ENCODE results near the gene TRIM39. TPM values are rescaled to one million over a fixed set of nuclear protein-coding genes. Genes with fewer than 3 reads are reported as not detected.

The TRIM39 gene
- total and polyA plus RNA-seq, 2 of the 4 experiments (the other 2 are of a cell fraction), result 7.5 to 10.0 TPM

- H4K5ac ChIP-seq (ENCODE audit: low read depth, low read length), result no peak overlapping the region
- in situ Hi-C loops (cut with MboI; ENCODE audit: low sequenced_read_pairs), result no loop called here
- H2BK120ac ChIP-seq (ENCODE audit: low read depth, low read length), result no peak overlapping the region
- dilution Hi-C loops (cut with HindIII; ENCODE audit: low sequenced_read_pairs, unreplicated experiment), result no loop called here
- no peak for TF ChIP-seq MAFK (IDR thresholded peaks at IDR 0.05; ENCODE audit: low read depth, low read length)
- TF ChIP-seq RAD21 (IDR thresholded peaks at IDR 0.05; ENCODE audit: low read length), result no peak
- TF ChIP-seq USF2 (IDR thresholded peaks at IDR 0.05; ENCODE audit: low read depth, low read length), result no peak
- TF ChIP-seq RCOR1 (IDR thresholded peaks at IDR 0.05; ENCODE audit: insufficient replicate concordance, low read length), result no peak
- TF ChIP-seq RFX5 (IDR thresholded peaks at IDR 0.05; ENCODE audit: low read depth, low read length), result no peak
- TF ChIP-seq NFE2L2 (IDR thresholded peaks at IDR 0.05; ENCODE audit: low read depth, low read length), result no peak
- no peak for TF ChIP-seq MXI1 (IDR thresholded peaks at IDR 0.05; ENCODE audit: borderline replicate concordance, low read depth, low read length)
- TF ChIP-seq FOS (IDR thresholded peaks at IDR 0.05; ENCODE audit: low read depth, low read length), result no peak
- TF ChIP-seq CEBPB (IDR thresholded peaks at IDR 0.05; ENCODE audit: low read depth, low read length), result no peak
- no peak for TF ChIP-seq SMC3 (IDR thresholded peaks at IDR 0.05; ENCODE audit: low read depth, low read length)
- TF ChIP-seq CTCF (conservative IDR thresholded peaks at IDR 0.05; ENCODE audit: low read depth, low read length), result no peak
- no peak for TF ChIP-seq MAZ (IDR thresholded peaks at IDR 0.05; ENCODE audit: borderline replicate concordance, low read depth, low read length)
- no peak for TF ChIP-seq ELK1 (IDR thresholded peaks at IDR 0.05; ENCODE audit: borderline replicate concordance, low read depth, low read length)
- TF ChIP-seq CHD1 (IDR thresholded peaks at IDR 0.05; ENCODE audit: low read depth, low read length), result no peak
- TF ChIP-seq POLR2A (IDR thresholded peaks at IDR 0.05; ENCODE audit: low read depth, low read length), result no peak
- no peak for TF ChIP-seq BHLHE40 (IDR thresholded peaks at IDR 0.05; ENCODE audit: low read depth, low read length)
- no peak overlapping the region for H2BK20ac ChIP-seq (ENCODE audit: low read depth, low read length)
- no peak overlapping the region for H3K27ac ChIP-seq (ENCODE audit: insufficient read depth, low read length)
- H2AFZ ChIP-seq (replicated peaks; ENCODE audit: low read length, poor library complexity), result no peak overlapping the region
- H3K79me1 ChIP-seq (ENCODE audit: low read depth in 1 of 2, low read length in 2 of 2), result peaks cover 8 to 10% of the 10 kb centered on the region in 2 experiments; a peak in 3 of 4 replicates
- no peak overlapping the region for H3K14ac ChIP-seq (replicated peaks; ENCODE audit: low read depth, low read length)
- H2BK15ac ChIP-seq (ENCODE audit: low read depth, low read length), result no peak overlapping the region
- DNase-seq (no peak), ATAC-seq (ENCODE audit: low read depth) (no peak)
- H4K20me1 ChIP-seq (ENCODE audit: insufficient read depth, low read length), result no peaks in the 10 kb centered on the region
- H3K27me3 ChIP-seq (ENCODE audit: control insufficient read depth, insufficient read depth, low read length), result peaks cover 13% of the 10 kb centered on the region
- no peak overlapping the region for H2AK5ac ChIP-seq (ENCODE audit: low read depth, low read length)
- no CpG with 5 or more reads among the region's 3 CpGs for WGBS, 2 experiments (ENCODE audit: extremely low coverage in 2 of 2, insufficient read length in 1 of 2)
- no peak overlapping the region for H3K56ac ChIP-seq (ENCODE audit: extremely low read depth, insufficient read depth, low read length)
- no peak overlapping the region for H3K4me3 ChIP-seq (ENCODE audit: insufficient read depth, low read depth, low read length)
- H2BK5ac ChIP-seq (ENCODE audit: low read depth, low read length, poor library complexity, severe bottlenecking), result no peak overlapping the region
- no peak overlapping the region for H3K4me2 ChIP-seq (ENCODE audit: low read depth, low read length)
- intact Hi-C loops (cut with micrococcal nuclease), result loop anchor here (5.0 kb wide), 1 partner anchor 132 kb away; no protein-coding TSS in a partner anchor
- H3K9me1 ChIP-seq (ENCODE audit: insufficient read depth, low read length), result peaks cover 2% of the 10 kb centered on the region
- CTCF ChIA-PET, result no interaction called here
- H3K4ac ChIP-seq (ENCODE audit: low read depth, low read length), result no peak overlapping the region
- no peaks in the 10 kb centered on the region for H3K4me1 ChIP-seq (ENCODE audit: control insufficient read depth, insufficient read depth, low read length)
- POLR2A ChIA-PET (ENCODE audit: unreplicated experiment), result no interaction called here
- no peak overlapping the region for H3K18ac ChIP-seq (ENCODE audit: low read depth, low read length)
- H3K9ac ChIP-seq (ENCODE audit: low read depth, low read length), result no peak overlapping the region
- H3K9me3 ChIP-seq (ENCODE audit: control insufficient read depth, insufficient read depth, low read length), result no peaks in the 10 kb centered on the region
- no TSS peak for BruUV-seq (replicated peaks)
- no peak overlapping the region for H2AK9ac ChIP-seq (replicated peaks; ENCODE audit: low read depth, low read length, poor library complexity)
- no peak overlapping the region for H4K8ac ChIP-seq (ENCODE audit: low read depth in 2 of 2, low read length in 2 of 2)
- no peak overlapping the region for H3K23ac ChIP-seq (ENCODE audit: low read depth, low read length)
- H4K91ac ChIP-seq (ENCODE audit: insufficient read depth, low read depth, low read length), result no peak overlapping the region
- H3K36me3 ChIP-seq (ENCODE audit: control insufficient read depth, insufficient read depth, low read length), result peaks cover 8% of the 10 kb centered on the region
Measured at GRCh38 chr6:30349421-30350177, 22.9 kb downstream of the TRIM39 start.

Measured in IMR-90 (cell line).